HG03097 (cell line): ENCODE data around the gene TDO2.
"Not testable (repeated sequence)": the region's sequence is repeated elsewhere in the genome, so short reads cannot be mapped to it uniquely, and the experiment has no call there.

ENCODE experiments used
- ATAC-seq: cut with Tn5 transposase; IDR thresholded peaks from one replicate; pipeline ENCODE4 v1.9.1; 2021; ENCODE audit not compliant: unreplicated experiment, low FRiP score

Gene TDO2

DNA sequence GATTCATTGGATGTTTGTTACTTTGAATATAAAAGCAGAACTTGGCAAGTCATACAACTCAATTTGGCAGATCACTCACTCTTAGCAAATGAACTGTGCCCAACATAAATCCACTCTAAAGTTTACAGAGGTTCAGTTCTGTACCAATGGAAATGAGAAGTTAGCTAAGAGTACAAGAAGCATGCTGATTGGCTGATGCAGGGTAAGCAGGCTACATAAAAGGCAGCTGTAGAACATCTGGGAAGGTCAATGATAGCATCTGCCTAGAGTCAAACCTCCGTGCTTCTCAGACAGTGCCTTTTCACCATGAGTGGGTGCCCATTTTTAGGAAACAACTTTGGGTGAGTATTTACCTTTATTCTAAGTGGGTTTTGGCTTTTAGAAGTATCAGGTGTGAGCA is at the start of gene TDO2:
Gene TDO2, plus strand, starts transcription at position 244 of the 400 bp plus-strand sequence. Its CDS starts 63 bp downstream, at position 307.
- ATAC-seq, result no peak

DNA sequence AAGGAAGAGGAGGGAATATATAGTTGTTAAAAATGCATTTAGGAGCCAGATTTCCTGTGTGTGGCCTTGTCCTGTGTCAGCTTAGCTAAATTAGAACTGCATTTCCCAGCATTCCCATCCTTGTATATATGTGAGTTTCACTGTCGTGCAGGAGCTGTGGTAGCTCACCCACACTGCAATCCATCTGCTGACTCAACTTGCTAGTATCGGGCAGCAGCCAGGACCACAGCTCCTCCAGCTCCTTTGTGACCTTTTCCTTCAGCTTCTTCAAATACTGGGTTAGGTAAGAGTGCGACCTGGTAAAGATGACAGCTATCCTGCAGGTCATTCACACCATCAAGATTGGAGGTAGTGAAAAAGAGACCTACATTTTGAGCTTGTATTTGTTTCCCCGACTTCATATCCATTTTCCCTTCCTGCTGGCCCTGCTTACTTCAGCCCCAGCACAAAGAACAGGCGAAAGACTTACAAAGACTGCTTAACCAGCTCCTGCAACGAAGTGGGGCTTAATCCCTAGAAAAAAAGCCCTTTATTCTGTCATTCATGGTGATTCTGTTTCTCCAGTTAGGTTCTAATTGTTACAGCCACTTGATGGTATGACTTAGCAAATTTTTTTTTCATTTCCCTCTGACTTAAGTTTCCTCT is 48.8 kb upstream of the TDO2 start:
- no peak for ATAC-seq

DNA sequence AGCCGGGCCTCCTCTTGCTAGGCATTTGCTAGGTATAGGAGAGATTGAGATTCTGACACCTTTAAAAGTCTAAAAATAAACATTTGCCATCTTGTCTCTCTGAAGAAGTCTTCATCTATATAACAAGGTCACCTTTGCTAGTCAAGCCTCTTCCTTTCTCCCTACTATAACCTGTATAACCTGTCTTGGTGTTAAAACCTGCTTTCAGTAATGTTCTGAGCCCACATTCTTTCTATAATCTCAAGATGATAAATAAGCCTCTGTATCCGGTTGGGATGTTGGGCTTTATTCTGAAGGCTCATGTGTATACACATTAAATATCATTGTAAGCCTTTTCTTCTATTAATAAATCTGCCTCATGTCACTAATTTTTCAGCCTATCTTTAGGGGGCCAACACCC is 47.6 kb upstream of the TDO2 start:
- ATAC-seq, result no peak

DNA sequence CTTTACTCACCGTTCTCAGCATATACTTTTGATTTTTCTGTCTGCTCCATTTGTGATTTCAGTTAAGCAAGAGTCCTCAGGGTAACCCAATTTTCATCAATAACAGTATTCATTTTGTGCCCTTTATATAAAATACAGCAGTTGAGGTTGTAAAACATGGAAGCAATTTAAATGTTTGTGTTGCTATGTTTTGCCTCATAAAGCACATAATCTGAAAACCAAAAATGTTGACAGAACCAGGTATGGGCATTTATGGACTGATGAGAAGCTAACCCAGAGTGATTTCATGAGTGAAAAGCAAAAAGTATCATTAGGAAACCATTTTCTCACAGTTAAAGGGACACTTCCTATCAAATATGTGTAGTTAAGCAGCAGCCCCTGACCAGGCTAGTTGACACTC is 37.3 kb upstream of the TDO2 start, which contains the start of gene ASIC5:
Gene ASIC5, minus strand, starts transcription at position 101 of the 400 bp plus-strand sequence. Its CDS starts 51 bp downstream, at position 50.
- no peak for ATAC-seq

DNA sequence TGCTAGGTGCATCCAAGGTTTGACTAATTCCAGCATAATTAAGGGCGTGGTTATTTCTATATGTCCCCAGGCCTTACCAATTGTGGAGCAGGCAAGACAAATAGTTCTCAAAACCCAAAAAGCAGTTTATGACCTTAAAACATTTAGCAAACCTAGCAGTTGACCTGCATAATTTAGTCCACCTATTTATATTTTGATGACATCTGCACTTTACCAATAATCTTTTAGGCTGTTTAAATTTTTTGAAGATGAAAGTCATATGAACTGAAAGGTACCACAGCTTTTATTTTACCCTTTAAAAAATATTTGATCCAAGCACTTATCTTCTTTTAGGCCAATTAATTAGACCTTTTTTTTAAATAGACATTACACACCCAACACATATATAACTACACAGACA is 27.6 kb upstream of the TDO2 start:
- ATAC-seq, result no peak

DNA sequence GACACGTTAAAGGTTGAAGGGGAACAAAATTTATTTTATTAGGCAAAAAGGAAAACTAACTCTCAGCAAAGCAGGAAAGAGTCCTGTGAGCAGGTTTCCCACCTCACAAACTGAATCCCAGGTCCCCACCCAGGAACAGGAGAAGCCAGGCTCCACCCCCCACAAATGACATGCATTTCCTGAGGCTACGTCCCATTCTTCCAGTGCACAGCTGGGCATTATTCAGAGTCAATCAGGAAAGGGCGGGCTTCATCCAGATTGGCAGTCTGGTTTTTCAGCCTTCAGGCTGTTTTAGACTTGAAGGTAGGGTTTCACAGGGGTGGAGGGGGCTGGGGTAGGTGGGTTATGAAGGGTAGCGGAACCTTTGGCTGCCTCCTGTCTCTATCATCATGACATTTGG is 25.5 kb upstream of the TDO2 start:
- ATAC-seq, result no peak

DNA sequence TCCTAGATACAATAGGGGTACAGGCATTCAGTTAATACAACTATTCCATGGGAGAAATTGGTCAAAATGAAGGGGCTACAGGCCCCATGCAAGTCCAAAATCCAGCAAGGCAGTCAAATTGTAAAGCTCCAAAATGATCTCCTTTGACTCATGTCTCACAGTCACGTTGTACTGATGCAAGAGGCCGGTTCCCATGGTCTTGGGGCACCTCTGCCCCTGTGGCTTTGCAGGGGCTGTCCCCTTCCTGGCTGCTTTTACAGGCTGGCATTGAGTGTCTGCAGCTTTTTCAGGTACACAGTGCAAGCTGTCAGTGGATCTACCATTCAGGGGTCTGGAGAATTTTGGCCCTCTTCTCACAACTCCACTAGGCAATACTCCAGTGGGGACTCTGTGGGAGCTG is 24.9 kb upstream of the TDO2 start:
- ATAC-seq, result no peak

DNA sequence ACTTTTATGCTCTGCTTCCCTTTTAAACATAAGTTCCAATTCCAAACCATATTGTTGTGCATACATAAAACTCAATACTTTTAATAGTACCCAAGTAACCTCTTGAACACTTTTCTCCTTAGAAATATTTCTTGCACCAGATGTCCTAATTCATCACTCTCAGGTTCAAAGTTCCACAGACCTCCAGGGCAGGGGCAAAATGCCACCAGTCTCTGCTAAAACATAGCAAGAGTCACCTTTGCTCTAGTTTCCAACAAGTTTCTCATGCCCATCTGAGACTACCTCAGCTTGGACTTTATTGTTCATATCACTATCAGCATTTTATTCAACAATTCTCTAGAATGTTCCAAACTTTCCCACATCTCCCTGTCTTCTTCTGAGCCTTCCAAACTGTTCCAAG is 23.7 kb upstream of the TDO2 start:
- ATAC-seq, result no peak

DNA sequence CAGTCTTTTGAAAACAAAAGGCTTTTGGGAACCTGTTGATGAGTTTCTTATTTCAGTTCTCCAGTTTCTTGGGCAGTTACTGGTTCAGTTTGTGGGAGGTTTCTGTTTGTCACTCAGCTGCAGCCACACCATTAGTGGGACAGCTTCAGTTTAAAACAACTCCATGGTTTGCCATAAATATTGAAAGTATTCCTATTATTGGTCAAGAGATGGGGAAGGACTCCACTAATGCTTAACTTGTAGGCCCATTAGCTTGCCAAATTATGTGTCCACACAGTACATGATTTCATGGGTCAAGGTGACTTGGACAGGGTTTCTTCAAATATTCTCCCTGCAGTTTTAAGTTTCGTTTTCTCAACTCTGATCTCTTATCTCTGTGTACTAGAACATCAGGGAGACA is 21.9 kb upstream of the TDO2 start:
- no peak for ATAC-seq

DNA sequence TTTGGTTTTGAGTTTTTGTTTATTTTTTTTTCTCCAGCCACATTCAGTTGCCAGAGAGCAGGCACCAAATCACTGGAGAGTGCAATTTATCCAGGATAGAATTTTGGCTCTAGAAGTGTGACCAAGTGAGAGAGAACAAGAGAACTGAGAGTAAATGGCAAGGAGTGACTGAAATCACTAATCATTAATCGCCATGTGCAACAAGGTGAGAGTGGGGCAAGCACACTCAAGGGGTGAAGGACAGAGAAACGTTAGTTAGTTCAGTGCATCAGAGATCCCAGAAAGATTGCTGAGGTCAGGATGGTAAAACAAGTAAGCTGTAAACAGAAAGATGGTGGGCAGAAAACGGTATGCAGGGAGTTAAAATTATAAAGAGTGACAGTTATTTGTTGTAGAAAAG is 19.6 kb upstream of the TDO2 start:
- ATAC-seq, result no peak

DNA sequence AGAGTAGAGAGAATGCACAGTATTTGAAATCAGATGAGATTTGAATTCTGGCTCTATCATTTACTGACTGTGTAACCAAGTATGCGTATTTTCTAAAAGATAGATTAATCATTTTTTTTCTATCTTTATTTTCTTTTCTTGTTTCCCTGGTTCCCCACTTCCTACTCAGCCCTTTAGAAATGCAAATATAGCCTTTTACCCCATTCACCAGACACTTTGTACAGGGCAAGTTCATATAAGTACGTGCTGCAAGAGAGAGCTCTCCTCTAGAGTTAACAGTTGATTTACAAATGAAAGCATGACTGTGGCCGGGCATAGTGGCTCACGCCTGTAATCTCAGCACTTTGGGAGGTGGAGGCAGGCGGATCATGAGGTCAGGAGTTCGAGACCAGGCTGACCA is 17.8 kb upstream of the TDO2 start:
- no peak for ATAC-seq

DNA sequence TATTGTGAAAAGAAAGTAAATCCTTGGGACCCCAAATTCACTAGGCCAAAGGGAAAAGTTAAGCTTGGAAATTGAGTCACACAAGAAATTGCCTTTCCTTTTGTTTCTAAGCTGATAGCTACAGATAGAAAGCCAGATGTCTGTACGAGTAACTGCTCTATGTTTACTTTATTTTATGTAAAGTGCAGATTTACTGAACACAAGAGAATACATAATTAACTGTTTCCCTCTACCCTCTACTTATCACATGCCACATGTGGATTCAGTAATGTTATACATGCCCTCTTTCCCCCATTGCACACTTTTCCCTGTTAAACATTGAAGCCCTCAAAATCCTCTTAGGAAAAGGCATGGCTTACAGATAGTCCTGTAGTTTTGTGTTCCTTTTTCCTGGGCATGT is 16.5 kb upstream of the TDO2 start:
- ATAC-seq, result no peak

DNA sequence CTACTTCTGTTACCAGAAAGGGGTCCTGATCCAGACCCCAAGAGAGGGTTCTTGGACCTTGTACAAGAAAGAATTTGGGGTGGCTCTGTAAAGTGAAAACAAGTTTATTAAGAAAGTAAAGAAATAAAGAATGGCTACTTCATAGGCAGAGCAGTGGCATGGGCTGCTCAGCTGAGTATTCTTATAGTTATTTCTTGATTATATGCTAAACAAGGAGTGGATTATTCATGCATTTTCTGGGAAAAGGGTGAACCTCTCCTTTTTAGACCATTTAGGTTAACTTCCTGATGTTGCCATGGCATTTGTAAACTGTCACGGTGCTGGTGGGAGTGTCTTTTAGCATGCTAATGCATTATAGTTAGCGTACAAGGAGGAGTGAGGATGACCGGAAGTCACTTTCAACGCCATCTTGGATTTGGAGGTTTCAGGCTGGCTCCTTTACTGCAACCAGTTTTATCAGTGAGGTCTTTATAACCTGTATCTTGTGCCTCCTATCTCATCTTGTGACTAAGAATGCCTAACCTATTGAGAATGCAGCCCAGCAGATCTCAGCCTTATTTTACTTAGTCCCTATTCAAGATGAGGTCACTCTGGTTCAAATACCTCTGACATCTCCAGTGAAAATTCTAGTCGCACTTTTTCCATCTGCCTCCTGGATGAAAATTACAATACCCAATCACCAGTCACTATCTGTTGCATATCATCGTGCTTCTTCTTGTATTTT is 15.5 kb upstream of the TDO2 start:
- no peak for ATAC-seq

DNA sequence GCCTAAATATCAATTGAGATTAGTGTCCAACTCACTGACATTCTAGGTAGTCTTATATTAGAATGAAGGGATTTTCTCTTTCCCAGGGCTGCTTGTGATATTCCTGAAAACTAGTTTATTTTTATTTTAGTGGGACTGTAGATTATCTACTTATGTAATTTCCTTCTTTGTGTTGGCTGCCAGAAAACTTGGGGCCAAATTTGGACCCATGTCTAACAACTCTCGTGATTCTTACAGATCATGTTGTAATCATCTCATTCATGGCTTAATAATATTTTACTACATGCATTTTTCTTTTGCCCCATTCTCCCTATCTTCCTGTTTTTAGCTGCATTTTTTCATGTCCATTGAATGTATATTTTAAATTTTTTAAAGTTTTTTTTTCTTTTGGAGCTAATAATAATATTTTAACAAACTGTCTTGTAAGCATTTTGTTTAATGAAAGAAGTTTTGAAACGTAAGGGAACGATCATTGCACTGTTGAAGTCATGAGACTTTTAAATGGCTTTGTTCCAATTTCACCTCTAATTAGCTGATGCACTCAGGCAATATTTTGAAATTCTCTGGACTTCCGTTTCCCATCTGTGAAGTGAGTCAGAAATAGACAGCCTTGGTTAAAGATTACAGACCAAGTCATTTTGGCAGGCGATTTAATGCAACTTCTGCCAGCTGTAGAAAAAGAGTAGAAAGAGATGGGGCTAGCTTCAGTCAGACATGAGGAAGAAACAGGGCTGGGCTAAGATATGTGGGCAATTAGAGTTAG is 14.3 kb upstream of the TDO2 start:
- ATAC-seq, result no peak

DNA sequence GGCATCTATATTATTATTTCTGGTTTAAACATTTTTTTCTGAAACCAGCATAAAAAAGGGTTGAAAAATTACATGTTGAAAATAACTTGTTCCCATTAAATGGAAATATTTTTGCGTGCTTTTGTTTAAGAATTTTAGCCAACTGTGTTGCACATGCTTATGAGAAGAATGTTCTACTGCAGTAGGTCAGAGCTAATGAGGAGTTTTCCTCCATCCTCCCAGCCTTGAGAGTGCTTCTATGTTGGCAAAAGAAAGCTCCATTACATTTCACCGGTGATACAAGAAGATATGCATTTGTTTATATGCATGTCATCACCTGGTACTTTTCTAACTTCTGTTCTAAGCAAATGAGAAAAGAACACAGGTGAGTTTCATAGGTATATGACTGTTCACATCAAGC is 13.6 kb upstream of the TDO2 start:
- ATAC-seq, result no peak

DNA sequence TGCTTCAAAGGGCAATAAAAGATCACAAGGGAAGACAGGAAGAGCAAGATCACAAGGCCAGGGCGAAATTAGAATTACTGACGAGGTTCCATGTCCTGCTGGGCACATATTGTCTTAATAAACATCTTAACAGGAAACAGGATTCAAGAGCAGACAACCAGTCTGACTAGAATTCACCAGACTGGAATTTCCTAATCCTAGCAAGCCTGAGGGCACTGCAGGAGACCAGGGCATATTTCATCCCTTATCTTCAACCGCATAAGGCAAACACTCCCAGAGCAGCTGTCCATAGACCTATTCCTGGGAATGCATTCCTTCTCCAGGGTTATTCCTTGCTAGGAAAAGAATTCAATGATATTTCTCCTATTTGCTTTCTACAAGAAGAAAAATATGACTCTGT is 12.4 kb upstream of the TDO2 start:
- no peak for ATAC-seq

DNA sequence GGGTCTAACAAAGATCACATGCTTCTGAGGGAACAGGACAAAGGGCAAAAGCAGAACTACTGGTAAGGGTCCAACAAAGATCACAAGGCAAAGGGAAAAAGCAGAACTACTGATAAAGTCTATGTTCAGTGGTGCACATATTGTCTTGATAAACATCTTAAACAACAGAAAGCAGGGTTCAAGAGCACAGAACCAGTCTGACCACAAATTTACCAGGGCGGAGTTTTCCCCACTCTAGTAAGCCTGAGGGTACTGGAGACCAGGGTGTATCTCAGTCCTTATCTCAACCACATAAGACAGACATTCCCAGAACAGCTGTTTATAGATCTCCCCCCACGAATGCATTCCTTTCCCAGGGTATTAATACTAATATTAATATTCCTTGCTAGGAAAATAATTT is 5.1 kb upstream of the TDO2 start:
- not testable (repeated sequence) for ATAC-seq

DNA sequence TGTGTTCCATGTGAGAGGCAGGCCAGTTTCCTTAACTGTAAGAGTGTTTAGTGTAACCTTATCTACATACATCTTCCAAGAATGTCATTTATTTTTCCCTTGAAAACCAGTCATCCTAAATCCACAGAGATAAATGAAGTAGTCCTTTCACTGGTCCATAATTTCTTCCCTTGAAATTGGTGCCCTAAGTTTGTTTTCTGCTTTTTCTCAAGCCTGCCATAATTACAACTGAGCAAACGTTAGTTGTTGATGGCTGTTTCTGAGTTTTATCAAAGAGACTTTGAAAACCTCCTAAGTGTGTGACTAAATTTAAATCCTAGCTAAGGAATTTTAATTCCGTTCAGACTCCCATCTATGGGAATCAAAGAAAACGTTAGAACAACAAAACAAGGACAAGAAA is 3.6 kb upstream of the TDO2 start:
- no peak for ATAC-seq

DNA sequence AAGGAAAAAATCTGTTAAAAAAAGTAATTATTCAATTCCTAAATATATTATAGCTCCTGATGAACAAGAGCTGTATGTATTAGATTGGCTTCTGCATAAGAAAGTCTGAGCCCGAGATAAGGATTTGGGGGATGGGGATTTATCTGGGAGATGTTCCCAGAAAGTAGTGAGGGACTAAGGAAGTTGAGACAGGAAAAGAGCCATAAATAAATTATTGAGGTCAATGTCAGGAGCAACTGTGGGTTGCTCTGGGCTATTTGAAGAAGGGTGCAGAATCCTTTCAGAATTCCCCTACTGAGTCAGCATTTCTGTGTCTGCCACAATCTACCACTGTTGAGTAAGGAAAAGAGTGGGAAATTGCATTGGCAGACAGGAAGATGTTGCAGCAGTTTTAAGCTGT is 3.1 kb upstream of the TDO2 start:
- no peak for ATAC-seq

DNA sequence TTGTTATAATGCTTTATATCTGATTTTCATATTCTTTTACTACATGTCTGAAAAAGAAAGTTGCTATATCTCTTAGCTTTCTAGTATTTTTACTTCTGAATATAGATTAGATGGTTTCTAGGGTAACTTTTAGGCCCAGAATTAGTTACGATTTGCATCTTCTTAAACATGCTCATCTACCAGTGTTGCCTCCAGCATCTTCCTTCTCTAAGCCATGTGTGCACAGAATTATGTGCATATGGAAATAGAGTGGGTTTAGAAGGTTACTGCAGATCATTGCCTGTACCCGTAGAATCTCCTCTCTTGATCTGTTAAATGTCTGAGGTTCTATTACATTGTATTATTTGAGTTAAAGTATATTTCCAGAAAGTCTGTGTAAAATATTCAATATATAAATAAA is 2.5 kb upstream of the TDO2 start:
- ATAC-seq, result no peak

DNA sequence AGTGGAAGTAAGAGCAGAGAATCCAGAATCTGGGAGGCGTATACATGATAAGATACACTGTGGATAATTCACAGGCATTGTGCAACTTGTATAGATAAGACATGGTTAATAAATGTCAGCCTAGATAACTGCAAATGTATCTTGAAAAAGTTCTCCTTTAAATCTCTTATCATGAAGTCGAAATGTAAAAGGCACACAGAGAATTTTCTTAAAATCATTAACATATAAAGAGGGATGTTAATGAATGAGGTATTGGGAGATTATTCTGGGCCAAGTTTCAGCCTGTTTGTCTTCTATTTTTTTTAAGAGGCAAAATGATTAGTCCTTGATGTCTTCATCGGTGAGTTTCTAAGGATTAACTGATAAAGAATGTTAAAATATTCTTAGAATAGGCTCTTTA is 835 bp downstream of the TDO2 start:
- ATAC-seq, result no peak
